ENCODE data around the gene VAT1.

DNA sequence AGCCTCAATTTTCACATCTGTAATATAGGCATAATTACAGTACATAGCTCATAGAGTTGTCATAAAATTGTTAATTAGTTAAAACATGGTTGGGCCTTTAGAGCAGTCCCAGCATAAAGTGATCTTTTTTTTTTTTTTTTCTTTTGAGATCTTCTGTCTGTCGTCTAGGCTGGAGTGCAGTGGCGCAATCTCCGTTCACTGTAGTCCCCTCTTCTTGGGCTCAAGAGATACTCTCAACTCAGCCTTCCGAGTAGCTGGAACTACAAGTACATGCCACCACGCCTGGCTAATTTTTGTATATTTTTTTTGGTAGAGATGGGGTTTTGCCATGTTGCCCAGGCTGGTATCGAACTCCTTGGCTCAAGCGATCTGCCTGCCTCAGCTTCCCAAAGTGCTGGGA, 33.9 kb upstream of the VAT1 start:
- TF ChIP-seq, protein P1, sequence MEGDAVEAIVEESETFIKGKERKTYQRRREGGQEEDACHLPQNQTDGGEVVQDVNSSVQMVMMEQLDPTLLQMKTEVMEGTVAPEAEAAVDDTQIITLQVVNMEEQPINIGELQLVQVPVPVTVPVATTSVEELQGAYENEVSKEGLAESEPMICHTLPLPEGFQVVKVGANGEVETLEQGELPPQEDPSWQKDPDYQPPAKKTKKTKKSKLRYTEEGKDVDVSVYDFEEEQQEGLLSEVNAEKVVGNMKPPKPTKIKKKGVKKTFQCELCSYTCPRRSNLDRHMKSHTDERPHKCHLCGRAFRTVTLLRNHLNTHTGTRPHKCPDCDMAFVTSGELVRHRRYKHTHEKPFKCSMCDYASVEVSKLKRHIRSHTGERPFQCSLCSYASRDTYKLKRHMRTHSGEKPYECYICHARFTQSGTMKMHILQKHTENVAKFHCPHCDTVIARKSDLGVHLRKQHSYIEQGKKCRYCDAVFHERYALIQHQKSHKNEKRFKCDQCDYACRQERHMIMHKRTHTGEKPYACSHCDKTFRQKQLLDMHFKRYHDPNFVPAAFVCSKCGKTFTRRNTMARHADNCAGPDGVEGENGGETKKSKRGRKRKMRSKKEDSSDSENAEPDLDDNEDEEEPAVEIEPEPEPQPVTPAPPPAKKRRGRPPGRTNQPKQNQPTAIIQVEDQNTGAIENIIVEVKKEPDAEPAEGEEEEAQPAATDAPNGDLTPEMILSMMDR (IDR thresholded peaks at IDR 0.05): no peak
- no peak for TF ChIP-seq POLR2A (IDR thresholded peaks at IDR 0.05)

Data from tibial nerve (tissue), 3 donors.